ENCODE data around the gene PCYT1A. TPM values are rescaled to one million over a fixed set of nuclear protein-coding genes. Genes with fewer than 3 reads are reported as not detected.
"Not testable (repeated sequence)": the region's sequence is repeated elsewhere in the genome, so short reads cannot be mapped to it uniquely, and the experiment has no call there.

PCYT1A gene
- total RNA-seq, 2 donors from 2014 or later: 64.7 to 102 TPM

- no peaks in the 10 kb centered on the region for H3K4me1 ChIP-seq (ENCODE audit: control insufficient read depth in 1 of 2, low read depth in 2 of 2)
- H3K4me3 ChIP-seq: no peak overlapping the region
- H3K36me3 ChIP-seq: no peaks in the 10 kb centered on the region
- H3K9me3 ChIP-seq: no peaks in the 10 kb centered on the region
- ATAC-seq (ENCODE audit: insufficient number of reproducible peaks, low FRiP score, low read depth) (no peak), DNase-seq (ENCODE audit: low spot score) (no peak)
- no peak overlapping the region for H3K27ac ChIP-seq
- no peaks in the 10 kb centered on the region for H3K27me3 ChIP-seq (replicated peaks; ENCODE audit: insufficient read depth)
- TF ChIP-seq CTCF (IDR thresholded peaks at IDR 0.05): no peak
Observed at GRCh38 chr3:196314597-196314996, 27.1 kb upstream of the PCYT1A start.

- not testable (repeated sequence) for H3K4me1 ChIP-seq (ENCODE audit: control insufficient read depth in 1 of 2, low read depth in 2 of 2); H3K4me3 ChIP-seq; H3K27me3 ChIP-seq (replicated peaks; ENCODE audit: insufficient read depth); DNase-seq (ENCODE audit: low spot score); ATAC-seq (ENCODE audit: insufficient number of reproducible peaks, low FRiP score, low read depth); H3K9me3 ChIP-seq; H3K27ac ChIP-seq; H3K36me3 ChIP-seq
Observed at GRCh38 chr3:196314086-196314485, 26.6 kb upstream of the PCYT1A start.

GRCh38 chr3:196302960-196303359 is 15.4 kb upstream of the PCYT1A start:
- not testable (repeated sequence) for ATAC-seq (ENCODE audit: insufficient number of reproducible peaks, low FRiP score, low read depth); H3K4me3 ChIP-seq; H3K27ac ChIP-seq; H3K9me3 ChIP-seq; DNase-seq (ENCODE audit: low spot score); H3K27me3 ChIP-seq (replicated peaks; ENCODE audit: insufficient read depth); H3K36me3 ChIP-seq; H3K4me1 ChIP-seq (ENCODE audit: control insufficient read depth in 1 of 2, low read depth in 2 of 2)

- H3K36me3 ChIP-seq: not testable (repeated sequence)
Observed at GRCh38 chr3:196302551-196302950, 15.0 kb upstream of the PCYT1A start.

GRCh38 chr3:196298521-196298920 is 11.0 kb upstream of the PCYT1A start:
- Histone ChIP-seq H3K9me3 (no peaks in the 10 kb centered on the region), H3K27me3 (replicated peaks; ENCODE audit: insufficient read depth) (no peaks in the 10 kb centered on the region), H3K4me1 (ENCODE audit: control insufficient read depth in 1 of 2, low read depth in 2 of 2) (no peaks in the 10 kb centered on the region), H3K36me3 (no peaks in the 10 kb centered on the region), H3K4me3 (no peak overlapping the region), H3K27ac (no peak overlapping the region)
- TF ChIP-seq CTCF (IDR thresholded peaks at IDR 0.05): no peak
- no peak for ATAC-seq (ENCODE audit: insufficient number of reproducible peaks, low FRiP score, low read depth)
- DNase-seq (ENCODE audit: low spot score): no peak

More at GRCh38 chr3:196302551-196302950, 15.0 kb upstream of the PCYT1A start:
- not testable (repeated sequence) for H3K4me3 ChIP-seq; ATAC-seq (ENCODE audit: insufficient number of reproducible peaks, low FRiP score, low read depth); DNase-seq (ENCODE audit: low spot score); H3K27me3 ChIP-seq (replicated peaks; ENCODE audit: insufficient read depth); H3K27ac ChIP-seq; H3K9me3 ChIP-seq; H3K4me1 ChIP-seq (ENCODE audit: control insufficient read depth in 1 of 2, low read depth in 2 of 2)

DNA sequence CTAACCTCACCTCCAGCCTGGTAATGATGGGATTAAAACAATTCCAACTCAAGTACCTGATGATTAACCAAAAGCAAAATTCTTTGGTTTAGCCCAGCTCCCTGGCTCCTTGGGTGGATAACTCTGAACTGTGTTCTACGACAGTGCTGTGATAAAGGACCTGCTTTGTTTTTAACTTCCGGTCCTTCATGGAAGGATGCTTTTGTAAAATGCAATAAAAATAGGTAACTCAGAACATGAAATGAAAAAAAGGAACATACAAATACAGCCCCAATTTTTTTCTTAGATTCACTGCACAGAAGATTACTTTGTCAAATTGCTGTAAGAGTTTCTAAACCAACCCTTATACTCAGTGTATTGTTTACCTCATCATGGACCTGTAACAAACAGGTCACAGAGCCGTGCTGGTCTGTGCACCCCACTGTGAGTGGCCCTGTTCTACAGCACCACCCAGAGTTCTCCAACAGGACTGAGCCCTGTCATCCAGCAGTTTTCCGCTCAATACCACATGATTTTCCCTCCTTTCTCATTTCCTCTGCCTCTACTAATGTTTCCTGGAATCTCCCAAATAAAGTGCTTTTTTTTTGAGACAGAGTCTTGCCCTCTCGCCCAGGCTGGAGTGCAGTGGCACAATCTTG is 4.9 kb upstream of the PCYT1A start:
- H3K27me3 ChIP-seq (replicated peaks; ENCODE audit: insufficient read depth): no peaks in the 10 kb centered on the region
- no peak overlapping the region for H3K27ac ChIP-seq
- H3K36me3 ChIP-seq: no peaks in the 10 kb centered on the region
- no peak overlapping the region for H3K4me3 ChIP-seq
- ATAC-seq (ENCODE audit: insufficient number of reproducible peaks, low FRiP score, low read depth) (no peak), DNase-seq (ENCODE audit: low spot score) (no peak)
- H3K4me1 ChIP-seq (ENCODE audit: control insufficient read depth in 1 of 2, low read depth in 2 of 2): peaks cover 0 to 6% of the 10 kb centered on the region in 2 donors
- no peaks in the 10 kb centered on the region for H3K9me3 ChIP-seq
- no peak for TF ChIP-seq CTCF (IDR thresholded peaks at IDR 0.05)

- TF ChIP-seq CTCF (IDR thresholded peaks at IDR 0.05): no peak
- Histone ChIP-seq H3K9me3 (no peaks in the 10 kb centered on the region), H3K27ac (peak overlapping the region; percentile 86 to 98), H3K27me3 (replicated peaks; ENCODE audit: insufficient read depth) (no peaks in the 10 kb centered on the region), H3K4me3 (peak overlapping the region; percentile 100), H3K4me1 (ENCODE audit: control insufficient read depth in 1 of 2, low read depth in 2 of 2) (peaks cover 21 to 42% of the 10 kb centered on the region in 2 donors), H3K36me3 (no peaks in the 10 kb centered on the region)
- ATAC-seq (ENCODE audit: insufficient number of reproducible peaks, low FRiP score, low read depth) (peak; percentile 50), DNase-seq (ENCODE audit: low spot score) (no peak)
Observed at GRCh38 chr3:196288141-196288460, 575 bp upstream of the PCYT1A start.
